DLD1 (cell line): Measurements from ENCODE around the gene PYCR2.
"Not testable (repeated sequence)": the region's sequence is repeated elsewhere in the genome, so short reads cannot be mapped to it uniquely, and the experiment has no call there.

ENCODE experiments used
- in situ Hi-C: cut with HindIII; loops from 2 replicates; pipeline ENCODE4 v1.10.0; 2017; ENCODE audit warnings: low sequenced_read_pairs

The PYCR2 gene

DNA sequence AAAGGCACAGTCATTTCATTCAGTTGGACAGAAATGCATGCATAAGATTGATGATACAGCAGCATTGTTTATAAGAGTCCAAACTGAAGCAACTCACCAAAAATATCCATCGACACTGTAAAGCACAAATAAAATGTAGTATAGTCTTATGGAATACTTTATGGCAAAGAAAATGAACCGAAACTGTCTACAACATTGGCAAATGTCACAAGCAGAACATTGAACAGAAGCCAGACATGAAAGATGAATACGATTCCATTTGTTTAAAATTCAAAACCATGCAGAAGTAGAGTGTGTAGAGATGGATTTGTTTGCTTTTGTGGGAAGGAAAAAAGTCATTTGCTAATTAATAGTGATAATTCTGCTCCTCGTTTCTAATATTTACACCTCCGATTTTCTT, 27.6 kb downstream of the PYCR2 start:
- in situ Hi-C loops, result no loop called here

DNA sequence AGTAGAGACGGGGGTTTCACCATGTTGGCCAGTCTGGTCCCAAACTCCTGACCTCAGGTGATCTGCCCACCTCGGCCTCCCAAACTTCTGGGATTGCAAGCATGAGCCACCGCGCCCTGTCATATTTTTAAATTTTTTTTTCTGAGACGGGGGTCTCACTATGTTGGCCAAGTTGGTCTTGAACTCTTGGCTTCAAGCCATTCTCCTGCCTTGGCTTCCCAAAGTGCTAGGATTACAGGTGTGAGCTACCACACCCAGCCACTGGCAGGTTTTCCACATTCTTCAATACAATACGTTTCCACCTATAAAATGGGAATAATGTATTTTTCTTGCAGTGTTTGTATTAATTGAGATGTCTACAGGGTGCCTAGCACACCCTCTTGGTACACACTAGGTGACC, 31.7 kb downstream of the PYCR2 start:
- in situ Hi-C loops, result no loop called here

DNA sequence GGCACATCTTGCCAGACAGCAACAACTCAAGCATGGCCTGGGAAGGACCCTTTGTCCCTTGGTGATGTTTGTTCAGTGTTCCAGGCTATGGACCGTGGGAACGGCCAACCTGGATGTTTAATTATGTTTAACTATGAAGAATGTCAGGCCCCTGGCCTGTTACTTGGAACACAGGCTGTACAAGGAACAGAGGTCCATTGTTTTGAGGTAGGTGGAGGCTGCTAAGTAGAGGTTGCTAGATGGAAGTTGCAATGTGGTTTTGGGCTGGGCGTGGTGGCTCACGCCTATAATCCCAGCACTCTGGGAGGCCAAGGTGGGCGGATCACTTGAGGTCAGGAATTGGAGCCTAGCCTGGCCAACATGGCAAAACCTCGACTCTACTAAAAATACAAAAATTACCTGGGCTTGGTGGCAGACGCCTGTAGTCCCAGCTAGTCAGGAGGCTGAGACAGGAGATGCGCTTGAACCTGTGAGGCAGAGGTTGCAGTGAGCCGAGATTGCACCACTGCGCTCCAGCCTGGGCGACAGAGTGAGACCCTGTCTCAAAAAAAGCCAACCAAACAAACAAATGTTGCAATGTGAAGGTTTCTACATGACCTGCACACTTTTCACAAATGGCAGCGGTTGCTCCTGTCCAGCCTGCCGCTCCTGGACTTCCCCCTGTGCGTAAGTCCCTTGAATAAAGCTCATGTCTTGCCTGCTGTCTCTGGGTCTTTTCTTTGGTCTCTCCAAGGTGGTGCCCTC, 32.6 kb downstream of the PYCR2 start:
- in situ Hi-C loops, result no loop called here

DNA sequence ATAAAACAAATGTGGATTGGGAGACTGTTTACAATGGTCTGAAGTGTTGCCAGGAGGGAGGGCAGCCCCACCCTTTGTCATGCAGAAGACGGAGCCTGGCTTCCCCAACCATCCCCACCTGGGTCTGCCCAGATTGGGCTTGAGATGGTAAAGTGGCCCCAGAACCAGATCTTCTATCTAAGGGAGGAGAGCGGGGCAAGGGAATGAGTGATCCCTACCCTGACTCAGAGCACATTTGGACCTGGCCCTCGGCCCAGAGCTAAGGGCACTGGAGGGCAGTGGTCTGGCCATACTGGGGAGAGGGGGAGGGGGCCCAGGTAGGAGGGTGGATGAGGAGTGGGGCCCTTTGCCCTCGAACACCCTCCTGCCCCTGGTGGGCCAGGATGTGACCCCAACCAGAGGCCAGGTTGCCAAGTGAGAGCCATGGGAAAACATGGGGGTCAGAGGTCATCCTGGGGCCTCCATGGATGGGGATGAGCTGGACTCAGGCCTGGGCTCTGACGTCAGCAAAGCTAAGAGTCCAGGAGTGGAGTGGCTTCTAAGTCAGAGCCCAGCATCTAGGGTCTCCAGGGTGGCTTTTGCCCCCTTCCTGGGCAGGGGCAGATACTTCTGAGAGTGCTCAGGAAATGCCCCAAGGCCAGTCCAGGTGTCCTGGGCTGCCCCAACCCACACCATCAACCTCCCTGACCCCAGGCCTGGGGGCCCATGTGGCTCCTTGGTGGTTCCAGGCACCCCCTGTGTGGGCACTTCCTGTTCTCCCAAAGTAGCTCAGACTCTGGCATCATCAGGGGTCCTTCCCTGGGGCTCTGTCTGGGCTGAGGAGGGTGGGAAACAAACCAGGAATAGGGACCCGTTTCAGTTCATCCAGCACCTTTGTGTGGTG, 33.5 kb downstream of the PYCR2 start:
- in situ Hi-C loops, result no loop called here

DNA sequence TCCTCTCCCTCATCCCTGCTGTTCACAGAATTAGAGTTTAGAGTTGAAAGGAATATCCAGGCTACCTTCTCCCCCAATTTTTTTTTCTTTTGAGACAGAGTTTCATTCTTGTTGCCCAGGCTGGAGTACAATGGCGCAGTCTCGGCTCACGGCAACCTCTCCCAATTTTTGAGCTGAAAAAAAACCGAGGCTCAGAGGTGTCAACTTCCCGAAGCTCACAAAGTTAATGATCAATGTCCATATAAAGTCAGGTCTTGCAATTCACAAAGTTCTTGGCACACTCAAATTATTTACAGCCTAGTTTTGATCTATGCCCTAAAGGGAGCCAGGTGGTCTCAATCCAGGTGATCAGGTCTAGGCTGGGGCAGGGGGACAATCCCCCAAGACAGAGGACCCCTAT, 34.3 kb downstream of the PYCR2 start:
- in situ Hi-C loops, result no loop called here

DNA sequence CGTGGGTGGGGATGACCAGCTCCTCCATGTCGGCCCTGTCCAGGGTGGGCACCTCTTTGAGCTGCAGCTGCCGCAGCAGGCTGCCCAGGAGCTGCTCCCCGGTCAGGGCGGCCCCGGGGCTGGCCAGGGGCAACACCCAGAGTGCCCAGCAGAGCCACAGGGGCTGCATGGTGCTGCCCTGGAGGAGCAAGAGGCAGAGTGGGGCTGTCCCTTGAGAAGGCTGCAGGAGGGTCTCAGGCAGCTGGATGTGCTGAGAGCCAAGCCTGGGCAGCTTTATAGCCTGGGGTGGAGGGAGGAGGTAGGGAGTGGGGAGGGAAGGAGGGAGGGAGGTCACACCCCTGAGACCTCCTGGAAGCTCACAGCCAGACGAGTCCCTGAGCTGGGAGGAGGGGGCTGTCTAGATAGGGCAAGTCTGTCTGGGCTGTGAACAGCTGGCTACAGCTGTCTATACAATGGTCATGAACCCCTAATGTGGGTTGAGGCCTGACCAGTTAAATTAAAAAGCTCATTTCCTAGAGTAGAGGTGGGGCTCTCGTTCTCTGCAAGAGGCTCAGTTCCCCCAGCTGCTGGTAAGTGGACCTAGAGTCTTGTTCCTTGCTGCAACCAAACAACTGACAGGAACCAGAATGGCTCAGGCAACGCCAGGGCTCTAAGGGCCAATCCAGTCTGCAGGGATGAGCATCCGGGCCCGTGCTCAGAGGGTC, 35.0 kb downstream of the PYCR2 start, which contains the start of gene LEFTY1:
Gene LEFTY1 (minus strand): TSS at position 249 of the 704 bp plus-strand sequence. CDS start 80 bp downstream, at position 169.
- in situ Hi-C loops, result no loop called here

DNA sequence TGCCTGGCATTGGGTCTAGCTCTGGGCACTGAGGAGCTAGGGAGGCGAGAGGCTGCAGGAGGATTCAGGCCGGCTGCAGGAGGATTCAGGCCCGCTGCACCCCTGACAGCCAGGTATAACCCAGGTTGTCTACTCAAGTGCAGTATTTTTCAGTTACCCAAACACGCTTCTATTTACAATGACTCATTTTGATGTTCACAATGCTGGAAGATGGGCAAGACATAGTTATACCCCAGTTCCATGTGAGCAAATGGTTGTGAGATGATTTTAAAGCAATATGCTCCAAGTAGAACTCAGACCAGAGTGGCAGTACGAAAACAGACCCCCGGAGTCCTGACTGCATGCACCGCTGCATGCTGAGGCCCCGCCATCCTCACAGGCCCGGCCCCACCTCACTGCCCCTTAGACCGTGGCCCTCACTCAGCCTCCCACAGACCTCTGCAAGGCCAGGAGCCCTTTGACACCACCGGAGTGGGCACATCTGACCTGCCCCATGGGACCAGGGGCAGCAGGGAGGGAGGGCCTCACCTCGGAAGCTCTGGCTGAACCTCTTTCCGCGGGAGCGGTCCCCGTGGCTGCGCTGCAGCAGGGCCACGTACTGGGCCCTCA, 35.7 kb downstream of the PYCR2 start:
- in situ Hi-C loops, result no loop called here

DNA sequence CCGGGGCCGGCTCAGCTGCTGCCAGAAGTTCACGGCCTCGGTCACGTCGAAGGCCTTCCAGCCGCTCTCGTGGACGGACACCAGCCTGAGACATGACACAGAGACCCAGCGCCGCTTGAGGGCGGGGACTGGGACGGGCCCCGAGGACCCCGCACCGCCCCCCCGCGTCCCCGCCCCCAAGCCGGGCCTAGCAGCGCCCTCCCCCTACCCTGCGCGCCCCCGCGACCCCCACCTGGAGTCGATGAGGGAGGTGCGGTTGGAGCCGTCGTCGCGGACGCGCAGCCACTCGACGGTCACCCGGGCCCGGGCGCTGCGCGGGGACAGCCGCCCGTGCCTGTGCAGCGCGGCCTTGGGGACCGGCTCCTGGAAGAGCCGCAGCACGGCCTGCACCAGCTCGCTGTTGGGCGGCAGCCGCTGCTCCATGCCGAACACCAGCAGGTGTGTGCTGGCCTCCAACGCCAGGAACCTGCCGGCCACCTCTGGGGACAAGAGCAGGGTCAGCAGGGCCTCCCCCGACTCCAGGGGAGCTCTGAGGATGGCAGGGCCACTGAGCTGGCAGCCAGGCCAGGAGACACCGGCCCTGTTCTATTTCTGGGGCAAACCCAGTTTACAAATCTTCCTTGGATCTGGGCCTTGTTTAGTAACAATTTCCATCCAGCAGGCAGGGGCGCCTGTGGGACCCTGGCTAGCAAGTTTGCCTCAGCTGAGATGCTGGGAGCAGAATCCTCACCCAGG, 36.3 kb downstream of the PYCR2 start:
- in situ Hi-C loops, result not testable (repeated sequence)

DNA sequence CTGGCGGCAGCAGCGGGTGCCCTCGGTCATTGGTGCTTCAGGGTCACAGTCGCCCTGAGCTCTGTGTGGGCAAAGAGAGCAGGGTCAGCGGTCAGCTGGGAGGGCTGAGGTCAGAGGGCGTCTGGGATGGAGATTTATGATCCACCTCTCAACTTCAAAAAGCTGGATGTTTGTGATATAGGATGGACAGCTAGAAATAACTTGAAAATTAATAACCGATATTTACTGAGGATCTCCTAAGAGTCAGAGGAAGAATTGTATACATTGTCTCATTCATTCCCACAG, 37.1 kb downstream of the PYCR2 start:
- in situ Hi-C loops, result no loop called here

DNA sequence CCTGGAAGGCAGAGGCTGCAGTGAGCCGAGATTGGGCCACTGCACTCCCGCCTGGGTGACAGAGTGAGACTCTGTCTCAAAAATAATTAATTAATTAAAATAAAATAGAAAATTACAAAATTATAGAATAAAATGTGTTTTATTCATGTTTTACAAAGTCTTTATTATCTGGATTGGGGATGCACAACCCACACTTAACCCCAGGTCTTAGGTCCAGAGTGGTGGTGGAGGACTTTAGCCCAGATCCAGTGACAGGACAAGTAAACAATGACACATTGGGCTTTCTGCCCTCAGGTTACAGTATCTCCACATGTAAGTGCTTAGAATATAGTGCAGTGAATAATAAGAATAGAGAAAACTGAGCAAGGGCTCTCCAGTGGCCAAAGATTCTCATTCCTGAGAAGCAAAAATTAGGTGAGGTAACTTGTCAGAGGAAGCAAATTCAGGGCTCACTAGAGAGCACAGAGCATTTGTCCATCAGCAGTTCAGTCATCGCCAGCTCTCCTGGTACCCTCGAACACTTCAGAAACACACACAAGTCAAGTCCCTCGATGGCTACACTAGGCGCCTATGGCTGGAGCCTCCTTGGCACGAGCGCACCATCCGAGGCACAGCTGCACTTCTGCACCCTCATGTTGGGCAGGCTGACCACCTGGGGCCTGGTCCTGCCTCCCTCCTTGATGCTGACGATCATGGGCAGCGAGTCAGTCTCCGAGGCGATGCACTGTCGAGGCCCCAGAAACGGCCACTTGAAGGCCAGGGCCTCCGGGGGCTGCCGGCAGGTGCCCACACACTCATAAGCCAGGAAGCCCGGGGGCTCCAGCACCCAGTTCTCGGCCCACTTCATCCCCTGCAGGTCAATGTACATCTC, 37.7 kb downstream of the PYCR2 start:
- in situ Hi-C loops, result no loop called here

DNA sequence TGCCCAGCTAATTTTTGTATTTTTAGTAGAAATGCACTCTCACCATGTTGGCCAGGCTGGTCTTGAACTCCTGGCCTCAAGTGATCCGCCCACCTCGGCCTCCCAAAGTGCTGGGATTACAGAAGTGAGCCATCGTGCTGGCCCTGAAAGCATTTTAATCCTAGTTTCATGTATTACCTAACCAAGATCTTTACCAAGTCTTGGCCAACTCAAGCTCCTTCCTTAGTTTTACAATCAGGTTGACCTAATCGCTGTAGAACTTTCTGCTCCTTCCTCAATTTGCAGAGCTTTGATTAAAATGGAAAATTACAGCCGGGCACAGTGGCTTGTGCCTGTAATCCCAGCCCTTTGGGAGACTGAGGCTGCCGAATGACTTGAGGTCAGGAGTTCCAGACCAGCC, 38.7 kb downstream of the PYCR2 start:
- in situ Hi-C loops, result no loop called here

DNA sequence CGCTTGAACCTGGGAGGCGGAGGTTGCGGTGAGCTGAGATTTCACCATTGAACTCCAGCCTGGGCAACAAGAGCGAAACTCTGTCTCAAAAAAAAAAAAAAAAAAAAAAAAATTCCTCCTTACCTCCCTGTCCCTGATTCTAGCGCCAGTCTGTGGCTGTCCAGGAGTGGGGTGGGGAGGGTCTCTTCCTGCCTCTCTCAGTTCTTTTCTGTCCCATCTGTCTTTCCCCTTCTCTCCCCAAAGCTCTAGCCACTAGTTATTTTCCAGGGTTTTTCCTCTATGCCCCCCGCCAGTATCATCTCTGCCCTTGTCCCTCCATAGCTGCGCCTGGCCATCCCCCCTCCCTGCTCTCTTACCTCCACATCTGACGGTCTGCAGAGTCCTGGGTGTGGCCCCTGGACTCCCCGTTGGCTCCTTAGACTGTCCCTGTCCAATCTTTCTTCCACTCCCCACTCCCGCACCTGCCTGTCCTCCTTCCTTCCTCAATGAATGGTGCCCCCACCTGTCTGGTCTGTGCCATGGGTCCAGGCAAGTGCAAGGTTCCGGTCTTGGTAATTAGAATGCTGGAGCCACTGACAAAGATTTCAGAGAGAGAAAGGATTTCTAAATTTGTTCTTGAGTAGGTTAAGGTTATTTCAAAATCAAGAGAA, 40.3 kb downstream of the PYCR2 start:
- in situ Hi-C loops, result no loop called here

DNA sequence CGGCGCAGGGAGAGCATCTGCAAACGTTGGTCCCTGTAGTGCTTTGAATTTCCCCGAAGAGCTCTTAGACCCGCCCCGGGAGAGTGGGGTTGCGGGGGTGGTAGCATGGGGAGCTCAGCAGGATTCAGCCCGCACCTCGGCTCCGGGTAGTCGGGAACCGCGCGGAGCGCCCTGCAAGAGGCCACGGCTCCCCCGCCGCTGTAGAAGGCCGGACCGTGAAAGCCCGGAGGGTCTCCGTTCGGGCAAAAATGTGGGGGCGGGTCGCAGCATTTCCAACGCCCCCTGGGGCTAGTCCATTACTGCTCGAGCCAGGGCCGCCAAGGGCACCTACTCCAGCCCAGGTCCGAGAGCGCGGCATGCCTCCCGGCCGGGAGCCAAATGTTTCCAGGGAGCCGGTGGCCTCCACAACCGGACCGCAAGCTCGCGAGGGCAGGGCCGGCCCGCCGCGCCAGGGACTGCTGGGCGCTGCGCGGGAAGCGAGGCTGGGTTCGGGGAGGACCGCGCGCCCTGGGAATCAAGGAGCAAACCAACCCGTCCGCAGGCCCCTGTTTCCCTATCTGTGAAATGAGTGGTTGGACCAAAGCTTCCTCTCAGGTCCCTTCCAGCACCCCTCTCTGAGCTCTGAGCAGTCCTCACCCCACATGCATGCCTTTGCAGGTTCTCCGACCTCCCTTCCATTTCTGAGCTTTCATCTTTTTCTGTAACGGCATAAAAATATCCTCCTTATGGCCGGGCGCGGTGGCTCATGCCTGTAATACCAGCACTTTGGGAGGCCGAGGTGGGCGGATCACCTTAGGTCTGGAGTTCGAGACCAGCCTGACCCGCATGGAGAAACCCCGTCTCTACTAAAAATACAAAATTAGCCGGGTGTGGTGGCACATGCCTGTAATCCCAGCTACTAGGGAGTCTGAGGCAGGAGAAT, 41.1 kb downstream of the PYCR2 start:
- in situ Hi-C loops, result no loop called here

DNA sequence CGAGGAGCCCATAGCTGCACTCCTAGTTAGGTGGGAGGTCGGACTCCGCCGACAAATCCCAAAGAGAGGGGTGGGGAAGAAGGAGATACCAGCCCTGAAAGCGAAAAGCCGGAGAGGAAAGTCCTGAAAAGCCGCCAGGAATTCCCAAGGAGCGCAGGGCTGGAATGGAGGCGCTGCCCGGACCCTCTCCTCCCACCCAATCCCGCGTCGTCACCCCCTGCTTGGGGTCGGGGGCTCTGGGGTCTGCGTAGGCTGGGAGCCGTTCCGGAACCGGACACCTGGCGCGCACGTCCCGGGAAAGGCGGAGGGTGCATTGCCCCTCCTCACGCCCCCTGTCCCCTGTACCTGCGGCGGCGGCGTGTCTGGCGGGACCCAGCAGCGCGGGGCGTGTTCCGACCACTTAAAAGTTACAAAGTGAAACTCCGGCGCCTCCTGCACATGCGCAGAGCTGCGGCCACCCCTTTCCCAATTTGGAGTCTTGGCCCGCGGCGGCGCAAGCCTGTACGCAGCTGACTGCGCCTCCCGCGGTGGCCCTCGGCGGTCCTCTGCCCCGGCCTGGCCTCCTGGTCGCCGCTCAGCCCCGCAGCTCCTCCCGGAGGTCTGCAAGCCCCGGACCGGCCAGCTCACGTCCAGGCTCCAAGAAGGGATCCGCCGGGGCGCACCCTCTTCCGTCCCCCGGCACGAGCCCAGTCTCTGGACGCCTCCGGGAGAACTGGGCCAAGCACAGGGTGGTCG, 41.9 kb downstream of the PYCR2 start, which contains the start of gene TMEM63A:
Gene TMEM63A (minus strand): TSS at position 422 of the 735 bp plus-strand sequence. CDS start 4,800 bp downstream, outside the sequence.
- in situ Hi-C loops, result no loop called here

DNA sequence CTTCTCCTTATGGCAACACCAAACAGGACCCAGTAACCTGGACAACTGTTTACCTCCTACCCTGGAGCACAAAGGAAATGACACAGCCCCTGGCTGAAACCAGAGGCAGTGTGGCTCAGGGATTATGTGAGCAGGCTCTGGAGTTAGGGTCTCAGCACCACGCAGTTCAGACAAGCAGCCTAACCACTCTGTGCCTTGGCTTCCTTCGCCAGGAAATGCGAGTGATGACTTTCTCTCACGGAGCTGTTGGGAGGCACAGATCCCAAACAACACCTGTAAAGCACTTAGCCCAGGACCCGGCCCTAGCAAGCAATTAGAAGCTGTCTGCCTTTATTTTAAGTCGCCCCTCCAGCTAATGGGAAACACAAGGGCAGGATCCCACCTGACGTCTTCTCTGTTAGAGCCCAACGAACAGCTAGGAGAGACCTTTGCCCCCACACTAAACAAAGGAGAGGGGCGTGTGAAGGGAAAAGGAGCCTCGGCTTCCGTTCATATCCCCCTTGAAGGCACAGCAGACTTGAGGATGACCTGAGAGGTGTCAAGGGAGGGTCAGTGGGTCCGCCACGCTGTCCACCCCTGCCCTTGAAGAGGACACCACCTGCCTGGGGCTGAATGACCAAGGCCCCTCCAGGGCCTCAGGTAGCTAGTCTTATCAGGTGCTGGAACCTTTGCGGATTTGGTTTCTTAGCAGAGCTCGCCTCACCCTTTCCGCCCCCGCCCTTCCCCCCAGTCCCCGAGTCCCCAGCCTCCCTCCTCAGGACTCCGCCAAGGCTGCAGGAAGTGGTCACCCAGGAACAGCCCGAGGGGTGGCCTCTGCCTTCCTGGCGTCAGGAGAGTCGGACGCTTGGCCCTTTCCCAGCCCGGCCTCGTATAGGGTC, 42.7 kb downstream of the PYCR2 start:
- in situ Hi-C loops, result no loop called here

DNA sequence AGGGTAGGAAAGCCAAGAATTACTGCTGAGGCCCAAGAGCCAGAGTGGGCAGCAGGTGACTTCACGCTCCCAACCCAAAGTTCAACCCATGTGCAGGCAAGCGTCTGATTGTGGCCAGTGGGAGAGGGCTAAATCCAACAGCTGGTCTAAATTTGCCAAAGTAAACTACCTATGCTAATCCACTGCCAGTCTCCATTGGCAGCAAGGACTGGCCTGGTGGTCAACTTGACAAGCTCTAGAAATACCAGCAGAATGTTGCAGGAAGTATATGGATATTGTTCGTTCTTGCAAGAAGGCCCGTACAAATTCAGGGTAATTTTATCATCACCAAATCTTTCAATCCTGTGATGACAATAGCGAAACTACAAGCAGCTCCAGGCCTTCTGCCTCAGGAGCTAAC, 43.4 kb downstream of the PYCR2 start:
- in situ Hi-C loops, result no loop called here
